Gastroesophageal sphincter (tissue), 4 donors: ENCODE results near the gene PSD4. TPM values are rescaled to one million over a fixed set of nuclear protein-coding genes. Genes with fewer than 3 reads are reported as not detected.

ENCODE experiments used
- ATAC-seq: fragments of 150-250 bp; one replicate; pipeline ENCODE4 v1.9.1; 2016; ENCODE audit warnings: mild to moderate bottlenecking, moderate library complexity
- H3K27ac ChIP-seq, 4 donors: fragments of 200-600 bp; sonication (generic) in 3 of 4; 1 replicate in 3 of 4; 2 replicates in 1 of 4; pipeline ENCODE4 v1.5.1; 2016 to 2019
- H3K27me3 ChIP-seq: fragments of 200-600 bp; sonication (generic); one replicate; pipeline ENCODE4 v1.5.1; 2019
- H3K36me3 ChIP-seq, 2 donors: fragments of 200-600 bp; sonication (generic); one replicate each; pipeline ENCODE4 v1.5.1; 2019; ENCODE audit warnings: control low read depth in 1 of 2
- H3K4me1 ChIP-seq, 3 donors: fragments of 200-600 bp; sonication (generic); 1 replicate in 2 of 3; 2 replicates in 1 of 3; pipeline ENCODE4 v1.5.1; 2016 to 2019; ENCODE audit warnings: control low read depth in 2 of 3
- H3K4me3 ChIP-seq, 2 donors: fragments of 200-600 bp; sonication (generic); one replicate each; pipeline ENCODE4 v1.5.1; 2019; ENCODE audit warnings: mild to moderate bottlenecking in 1 of 2, moderate library complexity in 1 of 2
- H3K9me3 ChIP-seq, 3 donors: fragments of 200-600 bp; sonication (generic); one replicate each; pipeline ENCODE4 v1.5.1; 2017 to 2019; ENCODE audit warnings: control low read depth in 2 of 3
- EP300 ChIP-seq: sonication (generic); formaldehyde crosslinking; IDR thresholded peaks from one replicate; pipeline ENCODE4 v1.6.1; 2017; ENCODE audit warnings: antibody characterized with exemption, mild to moderate bottlenecking
- POLR2A ChIP-seq, 2 donors: fragments of 450-650 bp; IDR thresholded peaks; one replicate each; pipeline ENCODE4 v1.6.1; 2017; ENCODE audit warnings: antibody characterized with exemption in 2 of 2, mild to moderate bottlenecking in 2 of 2, moderate library complexity in 1 of 2
- POLR2AphosphoS5 ChIP-seq: sonication (generic); formaldehyde crosslinking; IDR thresholded peaks from one replicate; pipeline ENCODE4 v1.6.1; 2017; ENCODE audit warnings: antibody characterized with exemption
- WGBS, 2 donors: methylation state at CpG; one replicate each; pipeline ENCODE4 v1.1.5; 2018; ENCODE audit warnings: low coverage in 1 of 2; 5-methylcytosine and 5-hydroxymethylcytosine counted together
- total RNA-seq, 4 donors: library from RNA; depleted of rRNA; stranded (reverse); fragments of >200 nt; gene quantifications; one replicate each; pipeline ENCODE4 v1.1.0, GENCODE V29; 2016
- TF ChIP-seq, protein P1 (sequence below), 4 experiments: fragments of 200-600 bp in 2 of 4; fragments of 450-650 bp in 2 of 4; sonication (generic) in 1 of 4; IDR thresholded peaks; one replicate each; pipeline ENCODE4 v1.5.1; 2017 to 2019; ENCODE audit warnings: antibody characterized with exemption in 4 of 4, mild to moderate bottlenecking in 2 of 4, moderate library complexity in 2 of 4

PSD4 gene
- total RNA-seq, 4 donors from 2014 or later = 3.0 to 4.4 (median 3.6) TPM

DNA sequence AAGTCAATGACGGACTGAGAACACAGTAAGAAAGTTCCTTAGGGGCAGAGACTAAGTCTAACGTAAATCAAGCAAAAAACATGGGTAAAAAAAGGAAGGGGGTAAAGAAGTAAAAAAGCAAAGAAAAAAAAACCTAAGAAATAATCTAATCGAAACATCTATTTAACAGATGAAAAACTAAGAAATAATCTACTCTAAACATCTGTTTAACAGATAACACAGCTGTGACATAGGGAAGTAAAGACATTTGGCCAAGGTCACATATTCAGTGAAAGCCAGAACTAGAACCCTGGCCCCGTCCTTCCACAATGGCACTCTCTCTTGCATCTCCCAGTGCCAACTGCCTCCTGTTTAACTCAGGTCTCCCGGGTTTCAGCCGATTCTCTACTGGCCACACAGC lies 48.1 kb downstream of the PSD4 start:
- ATAC-seq = no peak
- no peak overlapping the region for H3K4me3 ChIP-seq
- no peaks in the 10 kb centered on the region for H3K27me3 ChIP-seq
- no peaks in the 10 kb centered on the region for H3K36me3 ChIP-seq
- no peaks in the 10 kb centered on the region for H3K9me3 ChIP-seq
- H3K27ac ChIP-seq = no peak overlapping the region
- WGBS, 2 donors = 68 to 72% methylated on average over 3 to 6 of the region's 6 CpGs
- peaks cover 0 to 40% (median 12%) of the 10 kb centered on the region in 3 donors for H3K4me1 ChIP-seq
- no peak for TF ChIP-seq POLR2A (IDR thresholded peaks at IDR 0.05)
- TF ChIP-seq, protein P1, sequence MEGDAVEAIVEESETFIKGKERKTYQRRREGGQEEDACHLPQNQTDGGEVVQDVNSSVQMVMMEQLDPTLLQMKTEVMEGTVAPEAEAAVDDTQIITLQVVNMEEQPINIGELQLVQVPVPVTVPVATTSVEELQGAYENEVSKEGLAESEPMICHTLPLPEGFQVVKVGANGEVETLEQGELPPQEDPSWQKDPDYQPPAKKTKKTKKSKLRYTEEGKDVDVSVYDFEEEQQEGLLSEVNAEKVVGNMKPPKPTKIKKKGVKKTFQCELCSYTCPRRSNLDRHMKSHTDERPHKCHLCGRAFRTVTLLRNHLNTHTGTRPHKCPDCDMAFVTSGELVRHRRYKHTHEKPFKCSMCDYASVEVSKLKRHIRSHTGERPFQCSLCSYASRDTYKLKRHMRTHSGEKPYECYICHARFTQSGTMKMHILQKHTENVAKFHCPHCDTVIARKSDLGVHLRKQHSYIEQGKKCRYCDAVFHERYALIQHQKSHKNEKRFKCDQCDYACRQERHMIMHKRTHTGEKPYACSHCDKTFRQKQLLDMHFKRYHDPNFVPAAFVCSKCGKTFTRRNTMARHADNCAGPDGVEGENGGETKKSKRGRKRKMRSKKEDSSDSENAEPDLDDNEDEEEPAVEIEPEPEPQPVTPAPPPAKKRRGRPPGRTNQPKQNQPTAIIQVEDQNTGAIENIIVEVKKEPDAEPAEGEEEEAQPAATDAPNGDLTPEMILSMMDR (IDR thresholded peaks at IDR 0.05) = no peak
- no peak for TF ChIP-seq EP300
- no peak for TF ChIP-seq POLR2AphosphoS5

DNA sequence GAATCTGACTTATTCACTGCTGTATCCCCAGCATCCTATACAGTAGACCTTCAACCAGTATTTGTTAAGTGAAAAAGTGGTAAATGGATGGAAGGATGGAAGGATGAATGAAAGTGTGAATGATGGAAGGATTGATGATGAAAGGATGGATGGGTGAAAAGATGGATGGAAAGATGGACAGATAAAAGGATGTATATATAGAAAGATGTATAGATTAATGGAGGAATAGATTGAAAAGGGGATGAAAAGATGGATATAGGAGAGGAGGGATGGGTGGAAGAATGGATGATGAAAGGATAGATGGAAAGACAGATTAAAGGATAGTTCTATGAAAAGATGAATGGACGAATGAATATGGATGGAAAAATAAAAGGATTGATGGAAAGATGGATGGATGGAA lies 50.0 kb downstream of the PSD4 start:
- no peak for ATAC-seq
- Histone ChIP-seq H3K27ac (no peak overlapping the region), H3K27me3 (no peaks in the 10 kb centered on the region), H3K9me3 (no peaks in the 10 kb centered on the region), H3K4me3 (no peak overlapping the region), H3K36me3 (no peaks in the 10 kb centered on the region), H3K4me1 (peaks cover 0 to 27% (median 3%) of the 10 kb centered on the region in 3 donors)
- TF ChIP-seq EP300 (no peak), POLR2A (IDR thresholded peaks at IDR 0.05) (no peak), POLR2AphosphoS5 (no peak)
- TF ChIP-seq, protein P1 (IDR thresholded peaks at IDR 0.05) = no peak
- WGBS, 2 donors = 86% methylated on average over 1 of the region's 1 CpG; no CpG with 5 or more reads in 1 of the 2 donors

DNA sequence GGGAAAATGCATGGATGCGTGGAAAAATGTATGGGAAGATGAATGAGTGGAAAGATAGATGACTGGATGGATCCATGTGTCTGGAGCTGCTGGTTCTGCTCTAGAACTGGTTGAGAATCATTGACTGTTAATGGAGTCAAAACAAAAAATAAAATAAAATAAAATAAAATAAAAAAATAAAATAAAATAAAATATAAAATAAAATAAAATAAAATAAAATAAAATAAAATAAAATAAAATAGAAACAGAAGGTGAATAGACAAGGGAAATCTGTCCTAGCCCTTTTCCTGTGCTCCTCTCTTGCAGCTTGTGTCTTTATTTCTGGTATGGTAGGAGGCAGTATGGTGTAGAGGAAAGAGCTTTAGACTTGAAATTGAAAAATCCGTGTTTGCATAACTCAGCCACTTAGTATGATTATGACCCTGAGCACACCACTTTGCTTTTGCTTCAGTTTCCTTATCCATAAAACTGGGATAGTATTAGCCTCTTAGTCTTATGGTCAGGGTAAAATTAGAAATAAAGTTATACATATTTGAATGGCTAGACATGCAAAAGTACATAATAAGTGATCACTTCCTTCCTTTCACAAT lies 51.0 kb downstream of the PSD4 start:
- no peaks in the 10 kb centered on the region for H3K9me3 ChIP-seq
- H3K4me3 ChIP-seq = no peak overlapping the region
- no peak for ATAC-seq
- peaks cover 0 to 17% (median 3%) of the 10 kb centered on the region in 3 donors for H3K4me1 ChIP-seq
- H3K27me3 ChIP-seq = no peaks in the 10 kb centered on the region
- H3K27ac ChIP-seq = no peak overlapping the region
- 31 to 64% methylated on average over 1 to 2 of the region's 2 CpGs for WGBS, 2 donors
- TF ChIP-seq POLR2A (IDR thresholded peaks at IDR 0.05) = no peak
- no peak for TF ChIP-seq POLR2AphosphoS5
- no peak for TF ChIP-seq EP300
- TF ChIP-seq, protein P1 (IDR thresholded peaks at IDR 0.05) = no peak
- H3K36me3 ChIP-seq = no peaks in the 10 kb centered on the region

DNA sequence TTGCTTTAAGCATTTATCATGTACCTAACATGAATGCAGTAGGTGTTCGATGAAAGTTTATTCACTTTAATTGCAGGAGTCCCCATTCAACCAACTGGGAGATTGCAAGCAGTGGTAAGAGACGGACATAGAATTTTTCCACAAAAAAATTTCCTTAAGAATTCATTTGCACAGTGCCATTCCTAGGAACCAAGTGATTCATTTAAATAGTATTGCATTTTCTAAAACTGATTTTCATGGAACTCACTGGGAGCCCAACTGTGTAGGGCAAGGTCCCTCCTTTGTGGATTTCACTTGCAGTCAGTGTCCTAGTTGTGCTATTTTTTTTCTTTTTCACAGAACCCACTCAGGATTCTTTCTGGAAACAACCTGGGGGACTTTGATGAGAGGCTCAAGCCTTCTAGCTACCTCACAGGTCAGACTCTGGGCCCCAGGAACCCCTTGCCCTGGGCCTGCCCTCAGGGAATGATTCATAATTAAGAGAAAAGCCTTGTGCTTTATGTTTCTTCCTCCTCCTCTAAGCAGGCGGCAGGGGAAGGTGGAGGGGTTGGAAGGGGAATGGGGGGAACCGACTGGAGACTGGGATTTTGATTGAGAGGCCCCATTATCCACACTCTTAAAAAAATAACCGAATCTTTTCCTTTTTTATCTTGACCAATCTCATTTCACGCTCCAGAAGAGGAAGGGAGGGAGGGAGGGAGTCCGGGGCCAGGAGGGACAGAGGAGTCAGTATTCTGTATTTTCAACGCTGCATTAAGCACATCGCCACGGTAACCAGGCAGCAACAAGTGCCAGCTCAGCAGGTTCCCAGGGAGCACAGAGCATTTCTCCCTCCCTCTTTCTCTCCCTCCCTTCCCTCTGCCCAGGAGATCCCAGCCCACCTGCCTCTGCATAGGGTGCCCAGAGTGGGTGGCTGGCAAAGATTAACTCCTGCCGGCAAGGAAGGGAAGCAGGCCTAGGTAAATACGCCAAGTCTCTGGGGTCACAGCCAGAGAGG lies 51.8 kb downstream of the PSD4 start:
- Histone ChIP-seq H3K36me3 (no peaks in the 10 kb centered on the region), H3K27me3 (no peaks in the 10 kb centered on the region), H3K9me3 (no peaks in the 10 kb centered on the region), H3K27ac (peak overlapping the region in 1 of 4 donors; percentile 33), H3K4me3 (no peak overlapping the region), H3K4me1 (peaks cover 0 to 12% (median 3%) of the 10 kb centered on the region in 3 donors)
- TF ChIP-seq, protein P1 (IDR thresholded peaks at IDR 0.05) = no peak
- TF ChIP-seq EP300 (no peak), POLR2AphosphoS5 (no peak), POLR2A (IDR thresholded peaks at IDR 0.05) (no peak)
- WGBS, 2 donors = 46 to 75% methylated on average over 2 to 8 of the region's 12 CpGs
- ATAC-seq = peak; percentile 64
